AG09319 (cell line): Measurements from ENCODE around the gene DGAT2.

Source experiments
- DNase-seq: peaks from one replicate; pipeline ENCODE4 v3.0.0-alpha.2; 2010; ENCODE audit warnings: low read depth; ENCODE audit errors: extremely low read depth
- TF ChIP-seq, protein P1 (sequence below): IDR thresholded peaks from 2 replicates; pipeline ENCODE4 v1.5.1; 2011; ENCODE audit warnings: low read depth, mild to moderate bottlenecking, inconsistent platforms, low read length, moderate library complexity

DGAT2 gene

DNA sequence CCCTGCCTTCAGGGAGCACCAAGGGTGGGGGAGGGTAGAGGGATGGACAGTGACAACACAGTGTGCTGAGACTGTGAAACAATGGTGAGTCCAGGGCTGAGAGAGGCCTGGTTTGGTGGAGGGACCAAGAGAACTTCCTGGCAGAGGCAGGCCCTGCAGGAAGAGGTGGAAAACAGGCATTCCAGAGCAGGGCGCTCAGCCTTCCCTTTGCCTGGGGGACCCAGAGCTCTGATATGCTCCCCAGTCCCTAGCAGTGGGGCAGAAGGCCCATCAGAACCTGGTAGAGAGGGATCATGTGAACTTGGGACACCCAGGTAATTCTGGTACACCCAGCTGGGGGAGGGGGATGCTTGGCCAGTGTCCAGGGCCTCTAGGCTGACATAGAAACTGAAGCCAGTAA is 29.2 kb downstream of the DGAT2 start:
- TF ChIP-seq, protein P1, sequence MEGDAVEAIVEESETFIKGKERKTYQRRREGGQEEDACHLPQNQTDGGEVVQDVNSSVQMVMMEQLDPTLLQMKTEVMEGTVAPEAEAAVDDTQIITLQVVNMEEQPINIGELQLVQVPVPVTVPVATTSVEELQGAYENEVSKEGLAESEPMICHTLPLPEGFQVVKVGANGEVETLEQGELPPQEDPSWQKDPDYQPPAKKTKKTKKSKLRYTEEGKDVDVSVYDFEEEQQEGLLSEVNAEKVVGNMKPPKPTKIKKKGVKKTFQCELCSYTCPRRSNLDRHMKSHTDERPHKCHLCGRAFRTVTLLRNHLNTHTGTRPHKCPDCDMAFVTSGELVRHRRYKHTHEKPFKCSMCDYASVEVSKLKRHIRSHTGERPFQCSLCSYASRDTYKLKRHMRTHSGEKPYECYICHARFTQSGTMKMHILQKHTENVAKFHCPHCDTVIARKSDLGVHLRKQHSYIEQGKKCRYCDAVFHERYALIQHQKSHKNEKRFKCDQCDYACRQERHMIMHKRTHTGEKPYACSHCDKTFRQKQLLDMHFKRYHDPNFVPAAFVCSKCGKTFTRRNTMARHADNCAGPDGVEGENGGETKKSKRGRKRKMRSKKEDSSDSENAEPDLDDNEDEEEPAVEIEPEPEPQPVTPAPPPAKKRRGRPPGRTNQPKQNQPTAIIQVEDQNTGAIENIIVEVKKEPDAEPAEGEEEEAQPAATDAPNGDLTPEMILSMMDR, result no peak
- no peak for DNase-seq

DNA sequence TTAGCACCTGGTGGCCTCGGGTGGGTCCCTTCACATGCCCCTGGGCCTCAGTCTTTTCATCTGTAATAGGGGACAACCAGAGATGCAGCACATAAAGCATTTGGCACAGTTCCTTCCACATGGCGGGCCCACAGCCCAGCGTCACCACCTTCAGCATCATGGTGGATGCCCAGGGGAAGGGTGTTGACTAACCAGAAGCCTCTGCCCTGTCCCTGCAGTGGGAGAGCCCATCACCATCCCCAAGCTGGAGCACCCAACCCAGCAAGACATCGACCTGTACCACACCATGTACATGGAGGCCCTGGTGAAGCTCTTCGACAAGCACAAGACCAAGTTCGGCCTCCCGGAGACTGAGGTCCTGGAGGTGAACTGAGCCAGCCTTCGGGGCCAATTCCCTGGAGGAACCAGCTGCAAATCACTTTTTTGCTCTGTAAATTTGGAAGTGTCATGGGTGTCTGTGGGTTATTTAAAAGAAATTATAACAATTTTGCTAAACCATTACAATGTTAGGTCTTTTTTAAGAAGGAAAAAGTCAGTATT is 31.6 kb downstream of the DGAT2 start:
- DNase-seq, result no peak
- TF ChIP-seq, protein P1, result no peak

DNA sequence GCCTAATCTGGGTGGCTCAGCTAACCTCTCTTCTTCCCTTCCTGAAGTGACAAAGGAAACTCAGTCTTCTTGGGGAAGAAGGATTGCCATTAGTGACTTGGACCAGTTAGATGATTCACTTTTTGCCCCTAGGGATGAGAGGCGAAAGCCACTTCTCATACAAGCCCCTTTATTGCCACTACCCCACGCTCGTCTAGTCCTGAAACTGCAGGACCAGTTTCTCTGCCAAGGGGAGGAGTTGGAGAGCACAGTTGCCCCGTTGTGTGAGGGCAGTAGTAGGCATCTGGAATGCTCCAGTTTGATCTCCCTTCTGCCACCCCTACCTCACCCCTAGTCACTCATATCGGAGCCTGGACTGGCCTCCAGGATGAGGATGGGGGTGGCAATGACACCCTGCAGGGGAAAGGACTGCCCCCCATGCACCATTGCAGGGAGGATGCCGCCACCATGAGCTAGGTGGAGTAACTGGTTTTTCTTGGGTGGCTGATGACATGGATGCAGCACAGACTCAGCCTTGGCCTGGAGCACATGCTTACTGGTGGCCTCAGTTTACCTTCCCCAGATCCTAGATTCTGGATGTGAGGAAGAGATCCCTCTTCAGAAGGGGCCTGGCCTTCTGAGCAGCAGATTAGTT is 32.3 kb downstream of the DGAT2 start:
- no peak for DNase-seq
- TF ChIP-seq, protein P1, result no peak

DNA sequence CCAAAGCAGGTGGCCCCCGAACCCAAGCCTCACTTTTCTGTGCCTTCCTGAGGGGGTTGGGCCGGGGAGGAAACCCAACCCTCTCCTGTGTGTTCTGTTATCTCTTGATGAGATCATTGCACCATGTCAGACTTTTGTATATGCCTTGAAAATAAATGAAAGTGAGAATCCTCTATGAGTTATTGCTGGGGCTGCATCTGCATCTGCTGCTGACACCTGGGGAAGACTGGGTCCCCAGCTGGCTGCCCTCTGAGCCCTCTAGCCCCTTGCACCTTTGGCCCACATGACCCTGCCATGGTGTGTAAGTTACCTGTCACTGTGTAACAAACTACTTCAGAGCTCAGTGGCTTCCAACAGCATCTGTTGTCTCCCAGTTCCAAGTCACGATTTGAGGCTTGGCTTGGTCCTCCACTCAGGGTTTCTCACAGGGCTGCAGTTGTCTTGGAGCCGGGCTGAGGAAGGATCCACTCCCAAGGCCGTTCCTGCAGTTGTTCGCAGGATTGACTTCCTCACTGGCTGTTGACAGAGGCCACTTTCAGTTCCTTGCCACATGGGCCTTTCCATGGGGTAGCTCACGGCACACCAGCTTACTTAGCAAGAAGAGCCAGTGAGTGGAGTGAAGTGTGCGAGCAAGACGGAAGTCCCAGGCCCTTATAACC is 32.9 kb downstream of the DGAT2 start:
- TF ChIP-seq, protein P1, result no peak
- no peak for DNase-seq

DNA sequence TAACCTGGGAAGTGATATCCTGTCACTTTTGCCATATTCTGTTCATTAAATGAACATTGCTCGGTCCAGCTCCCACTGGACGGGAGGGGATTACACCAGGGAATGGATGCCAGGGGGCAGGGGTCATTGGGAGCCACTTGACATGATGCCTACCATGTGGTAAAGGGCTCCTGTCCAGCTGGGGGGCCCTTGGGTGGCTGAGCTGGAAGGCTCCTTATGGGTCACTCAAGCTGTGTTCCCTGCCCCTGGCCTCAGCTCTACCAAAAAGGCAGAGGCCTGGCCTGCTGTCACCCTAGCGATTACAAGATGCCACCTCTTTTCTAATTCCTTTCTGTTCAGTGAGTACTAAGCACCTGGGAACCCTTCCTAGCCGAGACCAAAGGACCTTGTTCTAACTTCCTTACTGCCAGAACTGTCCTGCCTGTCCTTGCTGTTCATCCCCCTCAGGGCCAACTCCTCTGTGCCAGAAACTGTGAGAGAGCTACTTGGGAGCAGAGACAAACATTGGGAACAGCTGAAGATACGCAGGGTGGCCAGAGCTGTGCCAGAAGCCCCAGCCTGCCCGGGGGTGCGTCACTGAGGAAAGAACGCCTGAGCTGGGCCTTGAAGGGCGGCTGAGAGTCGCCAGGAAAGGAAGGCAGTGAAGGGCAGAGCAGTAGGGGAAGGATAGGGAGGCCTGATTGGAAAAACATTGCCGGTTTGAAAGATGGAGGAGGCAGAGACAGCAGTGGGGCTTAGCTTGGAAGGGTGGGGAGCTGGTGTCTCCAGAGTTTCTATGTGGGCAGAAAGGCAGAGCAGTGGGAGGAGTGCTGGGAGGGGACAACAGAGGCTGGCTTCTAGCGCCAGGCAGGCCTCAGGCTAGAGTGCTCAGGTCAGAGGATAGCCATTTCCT is 33.7 kb downstream of the DGAT2 start:
- TF ChIP-seq, protein P1, result no peak
- DNase-seq, result no peak

DNA sequence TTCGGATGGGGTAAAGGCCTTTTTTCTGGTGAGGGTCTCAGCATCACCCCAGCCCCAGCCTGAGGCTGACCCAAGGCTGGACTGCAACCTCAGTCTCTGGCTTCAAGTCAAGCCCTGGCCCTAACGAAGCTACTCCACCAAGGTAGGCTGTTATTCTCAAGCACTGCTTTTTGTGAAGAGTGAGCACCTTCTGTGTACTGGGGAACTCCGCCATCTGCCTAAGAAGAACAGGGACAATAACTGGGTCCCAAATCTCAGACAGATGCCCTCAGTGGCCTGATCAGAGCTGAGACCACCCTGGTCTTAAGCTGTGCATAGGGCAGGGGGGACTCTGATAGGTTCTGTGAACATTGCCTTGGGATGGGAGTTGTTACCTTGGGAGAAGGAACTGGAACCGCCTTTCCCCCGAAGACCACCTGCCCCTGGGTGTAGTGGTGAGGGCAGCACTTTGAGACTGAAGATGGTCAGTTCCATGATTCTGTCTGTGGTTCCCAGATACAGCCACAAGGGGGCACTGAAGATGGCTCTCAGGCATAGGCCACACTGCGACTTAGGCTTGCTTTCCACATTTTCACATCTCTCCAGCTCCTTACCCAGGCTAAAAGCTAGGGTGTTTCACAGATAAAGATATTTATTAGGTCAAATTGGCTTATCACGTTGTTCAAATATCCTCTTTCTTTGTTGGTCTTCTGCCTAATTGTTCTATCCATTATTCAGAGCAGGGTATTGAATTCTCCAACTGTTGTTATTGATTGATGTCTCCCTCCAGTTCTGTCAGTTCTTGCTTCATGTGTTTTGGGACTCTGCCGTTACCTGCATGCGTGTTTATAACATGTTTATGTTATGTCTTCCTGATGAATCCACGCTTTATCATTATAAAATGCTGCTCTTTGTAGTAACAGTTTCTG is 34.6 kb downstream of the DGAT2 start:
- TF ChIP-seq, protein P1, result peak; percentile 90
- DNase-seq, result peak; percentile 20
